Fibroblast of the aortic adventitia (primary cell): ENCODE measurements around the gene IPMK. TPM values are rescaled to one million over a fixed set of nuclear protein-coding genes. Genes with fewer than 3 reads are reported as not detected.

Experiments used
- DNase-seq: peaks from one replicate; pipeline ENCODE4 v3.0.0-alpha.2; 2010; ENCODE audit warnings: low read depth
- H3K4me3 ChIP-seq: 2 replicates; pipeline ENCODE4 v1.5.1; 2011; ENCODE audit warnings: low read depth, mild to moderate bottlenecking, control low read depth, low read length, moderate library complexity
- CTCF ChIP-seq: IDR thresholded peaks from 2 replicates; pipeline ENCODE4 v1.5.1; 2011; ENCODE audit warnings: mild to moderate bottlenecking, low read length, control low read depth, inconsistent platforms; ENCODE audit not compliant: insufficient read depth
- total RNA-seq: library from RNA; depleted of rRNA; stranded (reverse); fragments of >200 nt; gene quantifications from 2 replicates; pipeline ENCODE4 v1.2.3, GENCODE V29; 2012; ENCODE audit warnings: low replicate concordance

IPMK gene
- total RNA-seq, 1 donor = 7.3 TPM

- no peak for TF ChIP-seq CTCF
- DNase-seq = peak; percentile 73
These were observed 91.4 kb downstream of the IPMK start for GRCh38 chr10:58175990-58176900.

GRCh38 chr10:58174831-58175230 is 92.9 kb downstream of the IPMK start:
- no peak for DNase-seq
- TF ChIP-seq CTCF = no peak

More at GRCh38 chr10:58175990-58176900, 91.4 kb downstream of the IPMK start:
- no peak overlapping the region for H3K4me3 ChIP-seq

GRCh38 chr10:58173391-58173790 is 94.3 kb downstream of the IPMK start:
- DNase-seq = no peak
- TF ChIP-seq CTCF = no peak
- no peak overlapping the region for H3K4me3 ChIP-seq

More at GRCh38 chr10:58174831-58175230, 92.9 kb downstream of the IPMK start:
- H3K4me3 ChIP-seq = no peak overlapping the region

- DNase-seq = no peak
- no peak overlapping the region for H3K4me3 ChIP-seq
- TF ChIP-seq CTCF = no peak
These were observed 96.5 kb downstream of the IPMK start for GRCh38 chr10:58171146-58171545.

GRCh38 chr10:58164517-58164916 is 103.2 kb downstream of the IPMK start:
- H3K4me3 ChIP-seq = no peak overlapping the region
- no peak for TF ChIP-seq CTCF
- no peak for DNase-seq

GRCh38 chr10:58158806-58159205 is 108.9 kb downstream of the IPMK start:
- DNase-seq = peak; percentile 85
- TF ChIP-seq CTCF = no peak

More at GRCh38 chr10:58158806-58159205, 108.9 kb downstream of the IPMK start:
- H3K4me3 ChIP-seq = no peak overlapping the region
